Neural progenitor cell (in vitro differentiated cells): Measurements from ENCODE around the gene DIAPH3.

Source experiments
- CTCF ChIP-seq: fragments of 200-600 bp; sonication (generic); IDR thresholded peaks from 2 replicates; pipeline ENCODE4 v1.5.1; 2017; ENCODE audit warnings: antibody characterized with exemption, mild to moderate bottlenecking
- EZH2phosphoT487 ChIP-seq: fragments of 200-600 bp; sonication (generic); IDR thresholded peaks from 2 replicates; pipeline ENCODE4 v1.6.1; 2017; ENCODE audit warnings: antibody characterized with exemption

GRCh38 chr13:59950266-59950665 is 213.5 kb downstream of the DIAPH3 start:
- no peak for TF ChIP-seq CTCF
- no peak for TF ChIP-seq EZH2phosphoT487
